T-helper 1 cell (primary cell): ENCODE results near the gene INSYN2B.

ENCODE experiments used
- DNase-seq, 5 donors: peaks; one replicate each; pipeline ENCODE4 v3.0.0-alpha.2; 2012 to 2020

The INSYN2B gene

DNA sequence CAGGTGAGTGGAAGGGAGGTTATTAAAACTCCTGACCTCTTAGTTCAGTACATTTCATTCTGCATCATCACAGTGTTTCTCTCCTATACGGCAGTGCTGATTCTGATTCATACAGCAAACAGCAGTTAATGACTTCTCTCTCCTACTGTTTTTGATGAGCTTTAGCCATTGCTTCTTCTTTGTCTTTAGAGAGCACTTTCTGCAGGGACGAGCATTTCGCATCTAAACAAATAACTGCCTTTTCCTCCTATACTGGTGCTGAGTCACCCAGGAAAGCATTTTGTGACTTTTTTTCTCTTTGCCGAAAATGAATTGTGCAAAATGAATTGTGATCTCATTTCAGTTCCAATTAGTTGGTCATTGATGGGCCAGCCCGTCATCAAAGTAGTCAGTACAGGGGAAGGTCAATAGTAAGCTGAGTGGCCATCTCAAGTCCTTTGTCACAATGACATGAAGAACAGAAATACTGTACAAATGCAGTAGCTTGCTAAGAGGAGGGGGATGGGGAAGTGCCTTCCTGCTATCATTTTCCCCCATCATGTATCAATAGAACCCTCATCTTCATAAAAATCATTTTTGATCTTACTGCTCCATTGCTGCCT lies 98.5 kb downstream of the INSYN2B start:
- no peak for DNase-seq

DNA sequence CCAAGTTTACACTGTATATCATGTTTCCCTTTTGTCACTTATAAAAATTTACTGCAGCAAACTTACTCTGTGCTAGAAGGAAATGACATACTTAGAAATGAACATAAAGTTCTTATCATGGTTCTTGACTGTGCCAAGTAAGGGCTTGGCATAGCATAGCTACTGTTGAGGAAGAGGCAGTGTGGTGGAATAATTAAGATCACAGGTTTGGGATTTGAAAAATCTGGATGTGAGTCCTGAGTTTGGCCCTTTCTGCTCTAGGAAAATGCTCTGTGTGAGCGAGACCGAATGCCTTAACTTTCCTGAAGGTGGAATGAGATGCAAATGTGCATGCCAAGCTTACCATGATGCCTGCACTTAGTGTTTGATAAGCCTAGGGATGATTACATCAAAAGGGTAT lies 99.5 kb downstream of the INSYN2B start:
- DNase-seq, result no peak

DNA sequence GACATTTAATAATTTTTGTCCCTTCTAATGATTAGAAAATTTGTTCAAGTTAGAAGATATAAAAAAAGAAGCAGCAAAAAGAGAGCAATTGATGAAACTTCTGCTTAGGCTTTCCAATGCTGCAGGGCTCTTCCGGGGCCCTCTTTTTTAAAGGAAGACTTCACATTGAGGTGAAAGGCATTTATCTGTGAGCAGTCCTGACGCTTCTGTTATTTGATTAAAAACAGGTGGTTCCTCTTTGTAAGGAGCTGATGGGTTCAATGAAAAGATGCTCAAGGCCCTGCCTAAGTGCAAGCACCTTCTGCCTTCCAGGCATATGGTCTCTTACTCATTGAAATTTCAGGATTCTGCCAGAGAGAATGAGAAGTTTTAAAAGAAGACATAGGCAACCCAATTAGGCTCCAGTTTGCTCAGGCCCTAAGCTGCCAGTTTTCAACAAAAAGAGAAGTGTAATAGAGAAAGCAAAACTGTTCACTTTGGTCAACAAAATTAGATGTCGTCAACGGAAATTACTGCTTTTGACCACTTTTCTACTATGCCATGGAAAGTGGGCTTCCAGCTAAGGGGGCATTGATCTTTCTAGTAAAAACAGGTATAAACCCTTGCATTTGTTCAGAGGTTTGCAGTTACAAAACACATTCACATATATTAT lies 100.2 kb downstream of the INSYN2B start:
- no peak for DNase-seq

DNA sequence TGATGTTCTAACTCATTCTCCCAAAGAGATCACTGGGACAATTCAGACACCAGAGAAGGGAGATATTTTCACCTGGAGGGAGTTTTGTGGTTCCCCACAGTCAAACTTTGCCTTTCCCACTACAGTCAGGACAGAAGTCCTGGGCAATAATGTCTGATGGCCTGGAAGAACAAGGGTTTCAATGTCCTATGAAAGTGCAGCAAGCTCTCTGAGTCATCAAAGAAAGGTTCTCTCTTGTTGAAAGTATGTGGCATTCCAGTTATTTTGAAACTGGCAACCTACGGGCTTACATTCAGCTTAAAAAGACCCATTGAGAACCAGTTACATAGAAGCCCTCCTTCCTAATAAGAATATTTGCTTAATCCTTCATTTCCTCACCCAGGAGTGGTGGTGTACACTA lies 103.9 kb downstream of the INSYN2B start:
- DNase-seq, result no peak

DNA sequence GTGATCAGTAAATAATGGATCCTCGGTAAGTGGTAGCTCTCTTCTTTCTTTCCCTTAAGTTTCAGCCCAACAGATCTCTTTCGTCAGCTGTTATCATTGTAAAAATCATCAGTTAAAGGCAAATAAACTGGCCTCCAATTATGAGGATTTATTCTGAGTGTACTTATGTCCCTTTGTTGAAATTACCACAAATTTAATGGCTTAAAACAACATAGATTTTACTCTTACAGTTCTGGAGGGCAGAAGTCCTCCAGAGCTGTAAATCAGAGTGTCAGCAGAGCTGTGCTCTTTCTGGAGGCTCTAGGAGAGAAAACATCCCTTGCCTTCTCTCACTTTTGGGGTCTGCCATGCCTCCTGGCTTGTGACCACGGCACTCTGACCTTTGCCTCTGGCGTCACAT lies 104.6 kb downstream of the INSYN2B start:
- DNase-seq, result no peak

DNA sequence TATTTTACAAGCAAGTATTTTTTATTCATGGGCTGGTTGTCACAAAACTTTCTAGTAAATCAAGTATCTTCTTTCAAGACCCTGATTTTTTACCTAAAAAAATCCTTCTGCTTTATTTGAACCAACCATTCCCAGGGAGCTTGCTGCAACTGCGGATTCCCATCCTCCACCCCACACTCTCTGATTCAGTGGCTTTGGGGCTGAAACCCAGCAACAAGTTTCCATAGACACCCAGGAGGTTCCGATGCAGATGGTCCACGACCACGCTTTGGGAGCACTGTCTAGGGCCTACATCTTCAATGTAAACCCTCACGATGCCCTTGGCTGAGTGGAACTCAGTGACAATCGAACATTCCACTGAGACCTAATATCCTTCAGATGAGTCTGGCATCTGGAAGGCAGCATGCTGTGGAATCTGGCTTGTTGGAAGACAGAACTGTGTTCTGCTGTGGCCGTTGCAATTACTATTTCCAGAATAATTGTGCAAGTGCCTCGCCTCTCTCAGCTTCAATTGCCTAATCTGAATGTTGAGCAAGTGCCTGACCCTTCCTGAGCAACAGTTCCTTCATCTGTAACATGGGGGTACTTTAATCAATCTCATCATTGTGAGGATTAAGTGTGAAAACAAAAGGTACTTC lies 105.1 kb downstream of the INSYN2B start:
- no peak for DNase-seq

DNA sequence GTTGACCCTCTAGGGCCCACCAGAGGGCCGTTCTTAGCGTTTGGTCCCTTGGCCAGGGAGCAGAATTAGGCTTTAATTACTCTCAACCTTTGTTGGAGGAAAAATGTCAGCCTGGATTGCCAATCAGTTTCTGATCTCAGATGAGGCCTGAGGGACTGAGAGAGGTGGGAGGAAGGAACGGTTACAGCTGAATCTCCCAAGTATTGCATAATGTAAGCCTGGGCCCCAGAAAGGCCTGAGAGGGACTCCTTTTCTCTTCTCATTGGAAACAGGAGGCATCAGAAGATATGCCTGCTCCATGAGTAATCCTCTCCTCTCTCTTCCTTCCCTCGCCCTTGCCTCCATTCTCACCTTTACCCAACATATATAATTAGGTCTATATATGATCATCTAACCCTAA lies 105.7 kb downstream of the INSYN2B start:
- no peak for DNase-seq

DNA sequence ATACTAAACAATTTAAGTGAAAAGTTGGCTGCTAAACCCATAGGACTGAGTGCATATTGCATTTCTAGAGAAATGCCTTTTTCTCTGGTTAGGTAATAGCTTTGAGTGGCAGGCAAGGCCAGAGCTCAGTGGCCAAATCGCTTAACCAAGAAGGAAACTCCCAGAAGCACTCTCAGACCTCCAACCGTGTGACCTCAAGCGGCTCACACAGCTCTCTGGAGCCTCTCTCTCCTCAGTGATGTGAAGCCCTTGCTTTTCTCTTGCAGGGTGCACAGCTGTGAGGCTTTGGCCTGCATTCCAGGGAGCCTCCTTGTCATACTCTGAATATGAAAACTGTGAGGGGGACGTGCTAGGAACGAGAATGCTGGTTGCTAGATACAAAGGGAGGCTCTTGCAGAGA lies 106.7 kb downstream of the INSYN2B start:
- DNase-seq, result no peak

DNA sequence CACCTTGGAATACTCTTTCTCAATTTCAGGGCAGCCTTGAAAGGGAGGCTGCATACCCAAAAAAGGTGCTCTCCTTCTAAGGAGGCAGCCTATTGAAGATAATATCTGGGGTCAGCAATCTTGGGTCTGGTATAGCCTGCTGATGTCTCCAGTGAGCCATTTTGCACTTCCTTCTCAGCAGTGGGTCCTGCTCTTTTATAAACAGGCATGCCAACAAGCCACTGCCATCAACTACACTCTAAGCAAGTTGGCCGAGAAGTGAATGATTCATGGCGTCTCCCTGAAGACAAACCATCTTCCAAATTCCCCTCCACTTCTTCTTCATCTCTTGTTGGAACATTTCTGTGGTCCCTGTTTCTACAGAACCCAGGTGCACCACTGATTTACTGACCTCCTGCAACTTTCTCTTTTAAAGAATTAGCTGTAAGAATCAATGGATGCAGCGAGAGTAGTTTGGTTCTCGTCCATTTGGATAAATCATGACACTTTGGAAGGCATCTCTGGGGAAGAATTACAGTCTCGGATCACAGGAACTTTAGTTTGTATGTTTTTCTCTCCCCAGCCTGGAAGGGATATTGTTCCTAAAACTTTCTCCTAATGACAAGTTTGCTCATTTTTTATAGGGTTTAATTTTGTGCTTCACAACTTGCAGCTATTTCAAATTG lies 108.3 kb downstream of the INSYN2B start:
- DNase-seq, result no peak

DNA sequence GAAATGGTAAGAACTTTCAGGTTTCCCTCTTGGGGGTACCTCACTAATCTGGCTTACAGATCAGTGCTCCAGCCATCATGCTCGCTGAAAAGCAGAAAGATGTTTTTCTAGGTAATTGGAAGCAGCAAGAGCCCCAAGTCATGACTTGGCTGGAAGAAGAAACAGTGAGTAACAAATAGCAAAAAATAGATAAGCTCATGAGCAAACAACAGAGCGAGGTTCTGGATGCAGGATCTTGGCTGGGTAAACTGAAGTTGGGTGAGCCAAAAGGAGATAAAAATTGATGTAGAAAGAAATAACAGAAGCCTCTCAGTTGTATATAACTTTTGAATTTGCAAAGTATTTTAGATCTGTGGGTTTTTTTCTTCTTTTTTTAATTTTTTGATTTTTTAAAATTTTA lies 110.1 kb downstream of the INSYN2B start:
- DNase-seq, result no peak

DNA sequence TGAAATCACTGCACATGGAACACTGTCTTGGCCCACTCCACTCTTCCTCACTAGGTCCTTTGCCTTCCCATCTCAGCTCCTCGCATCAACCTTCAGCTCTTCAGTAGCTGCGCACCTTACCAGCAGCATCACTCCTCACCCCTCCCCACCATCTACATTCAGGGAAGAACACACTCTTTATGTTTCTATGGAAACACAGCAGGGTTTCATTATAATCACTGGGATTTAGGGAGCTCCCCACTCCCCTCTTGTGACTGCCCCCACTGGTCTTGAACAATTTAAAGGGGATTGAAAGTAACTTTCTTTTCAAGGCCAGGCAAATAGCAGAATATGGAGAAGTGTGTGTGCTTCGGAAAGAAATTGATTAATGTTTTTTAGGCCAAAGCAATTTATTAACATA lies 111.2 kb downstream of the INSYN2B start:
- DNase-seq, result no peak

DNA sequence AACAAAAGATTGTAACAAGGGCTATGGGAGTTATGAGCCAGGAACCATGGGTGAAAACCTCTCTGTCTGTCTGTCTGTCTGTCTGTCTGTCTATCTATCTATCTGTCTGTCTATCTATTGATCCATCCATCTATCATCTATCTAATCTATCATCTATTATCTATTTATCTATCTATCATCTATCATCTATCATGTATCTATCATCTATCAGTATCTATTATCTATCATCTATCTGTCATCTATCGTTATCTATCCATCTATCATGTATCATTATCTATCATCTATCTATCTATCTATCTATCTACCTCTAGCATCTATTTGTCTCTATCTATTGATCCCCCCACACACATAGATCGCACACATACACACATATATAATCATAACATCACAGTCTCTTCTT lies 112.9 kb downstream of the INSYN2B start:
- DNase-seq, result no peak

DNA sequence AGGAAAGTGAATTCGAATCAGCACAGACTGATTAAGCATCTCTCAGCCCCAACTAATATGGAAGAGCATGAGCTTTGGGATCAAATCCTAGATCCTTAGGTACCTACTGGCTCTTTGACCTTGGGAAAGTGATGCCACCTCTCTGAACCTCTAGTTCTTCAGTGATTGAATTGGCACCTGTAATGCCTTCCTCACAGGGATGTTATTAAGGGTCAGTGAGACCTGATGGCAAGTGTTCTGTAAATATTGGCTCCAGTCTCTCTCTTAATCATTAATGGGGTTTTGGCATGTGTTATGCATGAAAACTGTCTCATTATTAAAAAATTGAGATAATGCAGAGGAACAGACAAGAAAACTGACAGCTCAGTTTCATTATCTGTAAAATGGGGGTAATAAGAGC lies 115.8 kb downstream of the INSYN2B start:
- no peak for DNase-seq

DNA sequence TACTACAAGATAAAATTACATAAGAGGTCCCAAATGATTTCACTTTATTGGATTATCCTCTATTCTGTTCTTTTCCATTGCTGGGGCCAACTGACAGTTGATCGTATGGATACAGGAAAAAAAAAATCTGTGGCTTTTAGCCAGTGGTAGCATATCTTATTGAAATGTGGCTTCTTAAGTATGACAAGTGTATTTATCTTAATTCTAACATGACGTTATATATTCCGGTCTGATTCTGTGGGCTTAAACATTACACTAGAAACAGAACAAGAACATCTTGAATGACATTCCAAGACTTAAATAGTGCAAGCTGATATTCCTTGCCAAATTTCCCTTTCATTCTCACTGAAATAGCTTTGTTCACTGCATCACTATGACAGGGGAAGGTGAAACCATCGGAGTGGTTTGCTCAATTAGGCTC lies 117.9 kb downstream of the INSYN2B start:
- DNase-seq, result no peak

DNA sequence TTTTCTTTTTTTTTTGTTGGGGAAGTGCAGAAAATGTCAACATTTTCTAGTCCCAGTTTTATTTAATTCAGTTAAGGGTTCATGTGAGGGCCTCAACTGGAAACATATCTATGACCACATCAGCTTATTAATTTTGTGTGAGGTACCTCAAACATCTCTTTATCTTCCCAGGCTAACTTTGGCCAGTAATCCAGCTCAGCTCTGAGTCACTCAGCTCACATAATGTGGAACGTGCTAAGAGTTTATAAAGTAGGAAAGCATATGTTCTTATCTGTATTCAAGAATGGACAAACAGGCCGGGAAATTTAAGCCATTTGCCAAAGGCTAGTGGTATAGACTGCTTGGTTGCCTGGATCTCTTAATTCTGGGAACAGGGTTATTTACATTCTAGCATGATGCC lies 118.4 kb downstream of the INSYN2B start:
- no peak for DNase-seq

DNA sequence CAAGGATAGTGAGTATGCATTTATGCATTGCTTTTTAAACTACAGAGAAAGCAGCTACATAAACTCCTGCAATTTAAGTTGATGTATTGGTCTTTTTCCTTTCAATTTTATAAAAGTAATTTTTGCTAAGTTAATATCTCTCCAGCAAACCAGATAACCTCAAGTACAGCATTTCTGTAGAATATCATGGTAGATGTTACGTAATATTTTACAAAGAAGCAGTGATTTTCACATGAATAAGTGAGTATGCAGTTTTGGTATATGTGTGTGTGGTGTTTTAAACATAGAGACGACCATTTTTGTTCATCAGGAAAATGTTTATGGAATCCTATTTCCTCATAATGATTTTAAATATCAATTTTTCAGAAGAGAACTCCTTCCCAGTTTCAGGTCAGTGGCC lies 118.9 kb downstream of the INSYN2B start:
- DNase-seq, result no peak

DNA sequence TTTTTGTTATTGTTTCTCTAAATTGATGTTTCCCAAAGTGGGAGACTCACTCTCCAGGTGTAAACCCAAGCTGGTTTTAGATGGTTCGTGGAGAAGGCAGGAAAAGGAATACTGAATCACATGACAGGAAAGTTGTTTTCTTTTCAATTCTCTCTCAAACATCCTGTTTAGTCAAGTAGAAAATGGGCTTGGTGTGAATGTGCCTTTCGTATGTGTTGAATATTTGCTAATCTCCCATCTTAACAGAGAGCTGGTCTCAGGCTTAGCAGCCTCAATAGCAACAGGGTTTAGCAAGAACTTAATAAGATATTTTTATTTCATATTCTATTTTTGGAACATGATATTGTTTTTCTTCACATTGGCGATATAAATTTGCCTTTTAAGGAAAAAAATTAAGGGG lies 119.7 kb downstream of the INSYN2B start:
- peak in 1 of 5 donors; percentile 16 for DNase-seq

DNA sequence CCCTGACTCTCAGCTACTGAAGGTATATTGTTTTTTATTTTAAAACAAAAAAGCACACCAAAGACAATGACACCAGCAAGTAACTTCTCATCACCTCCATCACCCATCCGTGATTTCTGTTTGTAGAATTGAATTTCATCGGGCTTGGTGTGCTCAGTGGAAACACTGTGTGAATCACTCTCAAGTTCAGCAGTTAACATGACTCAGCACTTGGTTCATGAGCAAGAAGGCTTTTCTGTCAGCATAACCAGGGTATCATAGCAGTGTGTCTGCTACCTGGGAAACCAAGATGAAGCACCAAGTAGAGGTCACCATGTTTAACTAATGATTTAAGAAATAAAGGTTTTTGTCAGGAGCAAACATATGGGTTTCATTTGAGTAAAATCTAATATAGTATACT lies 123.7 kb downstream of the INSYN2B start:
- peak in 1 of 5 donors; percentile 21 for DNase-seq

DNA sequence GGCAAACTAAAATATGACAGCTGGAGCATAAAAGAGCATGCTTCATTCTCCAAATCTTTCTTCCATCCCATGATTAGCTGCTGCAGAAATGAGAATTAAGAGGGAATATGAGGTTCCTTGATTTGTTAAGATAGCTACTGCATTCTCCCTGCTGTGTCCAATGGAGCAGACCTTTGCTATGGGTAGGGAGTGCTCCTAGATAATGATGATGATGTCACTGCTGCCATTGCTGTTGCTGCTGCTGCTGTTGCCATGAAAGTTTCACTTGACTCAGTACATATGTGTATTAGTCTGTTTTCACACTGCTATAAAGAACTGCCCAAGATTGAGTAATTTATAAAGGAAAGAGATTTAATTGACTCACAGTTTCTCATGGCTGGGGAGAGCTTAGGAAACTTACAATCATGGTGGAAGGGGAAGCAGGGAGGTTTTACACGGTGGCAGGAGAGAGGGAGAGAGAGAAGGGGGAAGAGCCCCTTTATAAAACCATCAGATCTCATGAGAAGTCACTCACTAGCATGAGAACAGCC lies 128.9 kb downstream of the INSYN2B start:
- no peak for DNase-seq

DNA sequence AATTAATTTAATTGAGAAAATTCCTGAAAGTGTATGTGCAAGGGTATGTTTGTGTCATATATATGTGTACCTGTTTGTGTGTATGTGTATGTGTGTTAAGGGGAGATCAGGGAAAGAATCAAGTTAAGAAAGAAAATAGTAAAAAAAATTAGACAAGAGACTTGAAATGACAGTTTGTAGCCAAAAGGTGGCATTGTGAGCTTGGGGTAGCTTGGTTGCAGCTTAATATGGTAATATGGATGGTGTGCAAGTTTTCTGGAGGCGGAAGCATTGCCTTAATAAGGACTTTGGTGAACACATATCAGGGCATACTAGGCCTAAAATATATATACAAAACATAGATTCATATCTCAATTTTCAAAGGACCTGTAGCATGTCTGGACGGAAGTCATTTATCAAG lies 129.9 kb downstream of the INSYN2B start:
- DNase-seq, result no peak

DNA sequence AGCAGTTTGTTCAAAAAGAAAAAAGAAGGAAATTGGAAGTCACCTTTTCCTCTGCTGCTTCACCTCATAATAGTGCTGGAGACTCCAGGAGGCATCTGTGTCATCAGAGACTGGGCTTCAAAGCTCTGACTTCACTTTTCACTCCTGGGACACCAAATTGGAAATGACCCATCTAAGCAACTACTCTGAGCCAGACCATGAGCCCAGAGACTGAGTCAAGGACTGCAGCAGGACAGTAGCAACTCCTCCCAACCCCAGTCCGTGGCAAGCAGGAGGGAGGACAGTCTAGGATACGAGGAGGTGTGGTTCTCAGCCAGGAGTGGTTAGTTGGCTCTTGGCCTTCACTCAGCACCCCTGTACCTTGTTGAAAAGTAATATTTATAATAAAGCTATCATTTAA lies 131.5 kb downstream of the INSYN2B start:
- DNase-seq, result no peak

DNA sequence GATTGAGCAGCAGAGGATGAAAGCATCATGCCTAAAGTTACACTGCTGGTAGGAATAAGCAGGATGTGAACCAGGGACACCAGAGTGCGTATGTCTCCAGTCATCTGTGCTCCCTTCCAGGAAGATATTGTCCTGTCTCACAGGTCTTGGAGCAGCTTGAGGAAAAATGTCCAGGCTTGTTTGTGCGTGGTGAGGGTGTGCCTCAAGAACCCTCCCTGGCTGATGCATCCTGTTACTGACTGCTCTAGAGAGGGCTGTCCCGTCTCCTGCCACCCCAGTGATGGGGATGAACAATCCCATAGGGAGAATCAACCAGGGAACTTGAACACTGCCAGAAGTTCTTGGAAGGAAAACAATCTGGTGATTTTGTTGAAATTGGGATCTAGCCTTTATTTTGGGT lies 132.0 kb downstream of the INSYN2B start:
- DNase-seq, result no peak

DNA sequence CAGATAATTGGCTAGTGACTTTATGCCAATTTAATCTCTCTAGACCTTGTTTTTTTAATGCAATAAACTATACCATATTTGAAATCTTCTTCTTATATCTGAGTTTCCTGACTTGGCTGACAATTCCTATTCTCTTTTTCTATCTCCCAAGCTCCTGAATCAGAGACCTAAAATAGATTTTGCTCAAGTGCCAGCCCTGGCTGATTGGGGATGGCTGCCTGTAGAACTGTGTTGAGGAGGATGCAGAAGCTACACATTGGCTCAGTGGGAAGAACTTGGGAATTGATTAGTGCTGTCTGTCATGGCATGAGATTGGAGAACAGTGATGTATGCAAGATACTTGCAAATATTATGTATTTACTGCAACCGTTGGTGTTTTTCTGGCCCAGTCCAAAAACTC lies 132.8 kb downstream of the INSYN2B start:
- no peak for DNase-seq

DNA sequence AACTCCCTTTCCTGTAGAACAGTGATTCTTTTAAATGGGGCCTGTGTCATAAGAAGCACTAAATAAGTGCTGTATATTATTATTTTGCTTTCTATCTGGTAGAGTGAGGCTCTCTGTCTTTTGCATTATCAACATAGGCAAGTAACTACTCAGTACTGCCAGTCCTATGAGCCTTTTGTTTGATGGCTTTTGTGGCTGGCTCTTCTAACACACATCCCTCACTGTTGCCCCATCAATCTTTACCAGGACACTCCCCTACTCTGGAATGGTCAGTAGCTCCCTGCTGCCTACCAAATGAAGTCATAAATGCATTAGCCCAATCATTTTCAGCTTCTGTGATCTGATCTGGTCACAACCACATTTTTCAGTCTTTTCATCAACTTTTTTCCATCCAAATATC lies 137.6 kb downstream of the INSYN2B start:
- DNase-seq, result no peak
